ENCODE data around the gene USP19.

USP19 gene

GRCh38 chr3:49157289-49157688, 36.7 kb upstream of the USP19 start:
- TF ChIP-seq RAD21 (IDR thresholded peaks at IDR 0.05; ENCODE audit: low read depth), result no peak
- no peak for TF ChIP-seq TAF1 (IDR thresholded peaks at IDR 0.05; ENCODE audit: low read depth)
- TF ChIP-seq CREB1 (IDR thresholded peaks at IDR 0.05; ENCODE audit: low read depth), result no peak
- no peak for TF ChIP-seq YY1 (IDR thresholded peaks at IDR 0.05; ENCODE audit: low read depth)
- no peak for TF ChIP-seq ZBTB7A (IDR thresholded peaks at IDR 0.05; ENCODE audit: low read depth)
- no peak for TF ChIP-seq TCF12 (IDR thresholded peaks at IDR 0.05; ENCODE audit: low read depth)
- no peak for TF ChIP-seq TEAD4 (IDR thresholded peaks at IDR 0.05)
- no peak for TF ChIP-seq MAX (IDR thresholded peaks at IDR 0.05)
- no peak for TF ChIP-seq EP300 (IDR thresholded peaks at IDR 0.05; ENCODE audit: borderline replicate concordance)
- TF ChIP-seq, protein P1, sequence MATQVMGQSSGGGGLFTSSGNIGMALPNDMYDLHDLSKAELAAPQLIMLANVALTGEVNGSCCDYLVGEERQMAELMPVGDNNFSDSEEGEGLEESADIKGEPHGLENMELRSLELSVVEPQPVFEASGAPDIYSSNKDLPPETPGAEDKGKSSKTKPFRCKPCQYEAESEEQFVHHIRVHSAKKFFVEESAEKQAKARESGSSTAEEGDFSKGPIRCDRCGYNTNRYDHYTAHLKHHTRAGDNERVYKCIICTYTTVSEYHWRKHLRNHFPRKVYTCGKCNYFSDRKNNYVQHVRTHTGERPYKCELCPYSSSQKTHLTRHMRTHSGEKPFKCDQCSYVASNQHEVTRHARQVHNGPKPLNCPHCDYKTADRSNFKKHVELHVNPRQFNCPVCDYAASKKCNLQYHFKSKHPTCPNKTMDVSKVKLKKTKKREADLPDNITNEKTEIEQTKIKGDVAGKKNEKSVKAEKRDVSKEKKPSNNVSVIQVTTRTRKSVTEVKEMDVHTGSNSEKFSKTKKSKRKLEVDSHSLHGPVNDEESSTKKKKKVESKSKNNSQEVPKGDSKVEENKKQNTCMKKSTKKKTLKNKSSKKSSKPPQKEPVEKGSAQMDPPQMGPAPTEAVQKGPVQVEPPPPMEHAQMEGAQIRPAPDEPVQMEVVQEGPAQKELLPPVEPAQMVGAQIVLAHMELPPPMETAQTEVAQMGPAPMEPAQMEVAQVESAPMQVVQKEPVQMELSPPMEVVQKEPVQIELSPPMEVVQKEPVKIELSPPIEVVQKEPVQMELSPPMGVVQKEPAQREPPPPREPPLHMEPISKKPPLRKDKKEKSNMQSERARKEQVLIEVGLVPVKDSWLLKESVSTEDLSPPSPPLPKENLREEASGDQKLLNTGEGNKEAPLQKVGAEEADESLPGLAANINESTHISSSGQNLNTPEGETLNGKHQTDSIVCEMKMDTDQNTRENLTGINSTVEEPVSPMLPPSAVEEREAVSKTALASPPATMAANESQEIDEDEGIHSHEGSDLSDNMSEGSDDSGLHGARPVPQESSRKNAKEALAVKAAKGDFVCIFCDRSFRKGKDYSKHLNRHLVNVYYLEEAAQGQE (IDR thresholded peaks at IDR 0.05; ENCODE audit: low read depth), result no peak

- TF ChIP-seq TAF1 (IDR thresholded peaks at IDR 0.05; ENCODE audit: low read depth), result no peak
- TF ChIP-seq NFIC (IDR thresholded peaks at IDR 0.05), result no peak
- no peak for TF ChIP-seq MAX (IDR thresholded peaks at IDR 0.05)
- no peak for TF ChIP-seq ZBTB7A (IDR thresholded peaks at IDR 0.05; ENCODE audit: low read depth)
- no peak for TF ChIP-seq RAD21 (IDR thresholded peaks at IDR 0.05; ENCODE audit: low read depth)
- TF ChIP-seq YY1 (IDR thresholded peaks at IDR 0.05; ENCODE audit: low read depth), result no peak
- TF ChIP-seq CEBPB (IDR thresholded peaks at IDR 0.05), result no peak
- no peak for TF ChIP-seq TEAD4 (IDR thresholded peaks at IDR 0.05)
- TF ChIP-seq TCF12 (IDR thresholded peaks at IDR 0.05; ENCODE audit: low read depth), result no peak
- TF ChIP-seq, protein P1 (IDR thresholded peaks at IDR 0.05; ENCODE audit: low read depth), result no peak
- TF ChIP-seq, protein P2, sequence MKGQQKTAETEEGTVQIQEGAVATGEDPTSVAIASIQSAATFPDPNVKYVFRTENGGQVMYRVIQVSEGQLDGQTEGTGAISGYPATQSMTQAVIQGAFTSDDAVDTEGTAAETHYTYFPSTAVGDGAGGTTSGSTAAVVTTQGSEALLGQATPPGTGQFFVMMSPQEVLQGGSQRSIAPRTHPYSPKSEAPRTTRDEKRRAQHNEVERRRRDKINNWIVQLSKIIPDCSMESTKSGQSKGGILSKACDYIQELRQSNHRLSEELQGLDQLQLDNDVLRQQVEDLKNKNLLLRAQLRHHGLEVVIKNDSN (IDR thresholded peaks at IDR 0.05), result no peak
- no peak for TF ChIP-seq CREB1 (IDR thresholded peaks at IDR 0.05; ENCODE audit: low read depth)
- TF ChIP-seq FOXM1 (IDR thresholded peaks at IDR 0.05; ENCODE audit: borderline replicate concordance, low read depth), result no peak
Observed at GRCh38 chr3:49153349-49153912, 32.8 kb upstream of the USP19 start.

GRCh38 chr3:49151610-49152009, 31.0 kb upstream of the USP19 start:
- no peak for TF ChIP-seq YY1 (IDR thresholded peaks at IDR 0.05; ENCODE audit: low read depth)
- TF ChIP-seq, protein P1 (IDR thresholded peaks at IDR 0.05; ENCODE audit: low read depth), result no peak
- no peak for TF ChIP-seq EP300 (IDR thresholded peaks at IDR 0.05; ENCODE audit: borderline replicate concordance)
- TF ChIP-seq TAF1 (IDR thresholded peaks at IDR 0.05; ENCODE audit: low read depth), result no peak
- no peak for TF ChIP-seq CEBPB (IDR thresholded peaks at IDR 0.05)
- TF ChIP-seq RAD21 (IDR thresholded peaks at IDR 0.05; ENCODE audit: low read depth), result no peak
- TF ChIP-seq ZBTB7A (IDR thresholded peaks at IDR 0.05; ENCODE audit: low read depth), result no peak
- no peak for TF ChIP-seq MAX (IDR thresholded peaks at IDR 0.05)

DNA sequence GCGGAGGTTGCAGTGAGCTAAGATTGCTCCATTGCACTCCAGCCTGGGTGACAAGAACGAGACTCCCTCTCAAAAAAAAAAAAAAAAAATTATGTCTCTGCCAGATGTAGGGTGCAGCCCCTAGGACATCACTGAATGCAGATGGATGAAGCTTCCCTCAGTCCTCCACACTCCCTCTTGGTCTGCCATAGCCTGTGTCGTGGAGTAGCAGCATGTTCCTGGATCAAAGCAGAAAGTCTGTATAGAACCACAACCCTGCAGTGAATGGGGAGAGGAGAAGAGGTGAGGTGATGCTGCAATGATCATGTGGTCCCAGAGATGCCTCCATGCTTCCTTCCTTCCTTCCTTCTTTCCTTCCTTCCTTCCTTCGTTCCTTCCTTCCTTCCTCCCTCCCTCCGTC, 27.5 kb upstream of the USP19 start:
- TF ChIP-seq ZBTB7A (IDR thresholded peaks at IDR 0.05; ENCODE audit: low read depth) (no peak), EGR1 (IDR thresholded peaks at IDR 0.05) (no peak), NFIC (IDR thresholded peaks at IDR 0.05) (no peak), YY1 (IDR thresholded peaks at IDR 0.05; ENCODE audit: low read depth) (no peak), RAD21 (IDR thresholded peaks at IDR 0.05; ENCODE audit: low read depth) (no peak), TEAD4 (IDR thresholded peaks at IDR 0.05) (no peak), CEBPB (IDR thresholded peaks at IDR 0.05) (no peak), EP300 (IDR thresholded peaks at IDR 0.05; ENCODE audit: borderline replicate concordance) (no peak), CREB1 (IDR thresholded peaks at IDR 0.05; ENCODE audit: low read depth) (no peak), TAF1 (IDR thresholded peaks at IDR 0.05; ENCODE audit: low read depth) (no peak)
- TF ChIP-seq, protein P2 (IDR thresholded peaks at IDR 0.05), result no peak
- TF ChIP-seq, protein P1 (IDR thresholded peaks at IDR 0.05; ENCODE audit: low read depth), result no peak

Measured in Ishikawa (cell line).